ENCODE measurements around the gene NFASC. TPM values are rescaled to one million over a fixed set of nuclear protein-coding genes. Genes with fewer than 3 reads are reported as not detected.

Gene NFASC
- total and polyA plus RNA-seq, 9 of the 15 experiments (the other 6 are each of a cell fraction or from before 2014, with no cell fraction given) = 0.03 to 0.16 (median 0.06) TPM; not detected in 6

GRCh38 chr1:204837440-204838084 lies 33.1 kb upstream of the NFASC start (continued):
- TF ChIP-seq TFAP4 (CRISPR knock-in tag; IDR thresholded peaks at IDR 0.05; ENCODE audit: borderline replicate concordance) = 0 out of 2 replicates have a peak, but pooled peaks have one; percentile 13
- TF ChIP-seq SMARCA5 (IDR thresholded peaks at IDR 0.05) = no peak
- TF ChIP-seq THRA (IDR thresholded peaks at IDR 0.05) = no peak
- peak; percentile 70; the same call in 1 of the 2 replicates for TF ChIP-seq ZBTB43 (CRISPR knock-in tag; IDR thresholded peaks at IDR 0.05)
- TF ChIP-seq ELF4 (CRISPR knock-in tag; IDR thresholded peaks at IDR 0.05) = no peak
- peak; percentile 27 to 62; a peak in 2 of 4 replicates for TF ChIP-seq MAZ (CRISPR knock-in tag; conservative IDR thresholded peaks at IDR 0.05 in 1 of 2, IDR thresholded peaks at IDR 0.05 in 1 of 2)
- TF ChIP-seq SLC30A9 (CRISPR knock-in tag; IDR thresholded peaks at IDR 0.05) = no peak

All from K562 (cell line).